ENCODE results near the gene ZCCHC2. TPM values are rescaled to one million over a fixed set of nuclear protein-coding genes. Genes with fewer than 3 reads are reported as not detected.

Gene ZCCHC2
- total and polyA plus RNA-seq, 2 of the 13 experiments (the other 11 are each of a cell fraction or from before 2014, with no cell fraction given) = 62.5 to 76.1 TPM

DNA sequence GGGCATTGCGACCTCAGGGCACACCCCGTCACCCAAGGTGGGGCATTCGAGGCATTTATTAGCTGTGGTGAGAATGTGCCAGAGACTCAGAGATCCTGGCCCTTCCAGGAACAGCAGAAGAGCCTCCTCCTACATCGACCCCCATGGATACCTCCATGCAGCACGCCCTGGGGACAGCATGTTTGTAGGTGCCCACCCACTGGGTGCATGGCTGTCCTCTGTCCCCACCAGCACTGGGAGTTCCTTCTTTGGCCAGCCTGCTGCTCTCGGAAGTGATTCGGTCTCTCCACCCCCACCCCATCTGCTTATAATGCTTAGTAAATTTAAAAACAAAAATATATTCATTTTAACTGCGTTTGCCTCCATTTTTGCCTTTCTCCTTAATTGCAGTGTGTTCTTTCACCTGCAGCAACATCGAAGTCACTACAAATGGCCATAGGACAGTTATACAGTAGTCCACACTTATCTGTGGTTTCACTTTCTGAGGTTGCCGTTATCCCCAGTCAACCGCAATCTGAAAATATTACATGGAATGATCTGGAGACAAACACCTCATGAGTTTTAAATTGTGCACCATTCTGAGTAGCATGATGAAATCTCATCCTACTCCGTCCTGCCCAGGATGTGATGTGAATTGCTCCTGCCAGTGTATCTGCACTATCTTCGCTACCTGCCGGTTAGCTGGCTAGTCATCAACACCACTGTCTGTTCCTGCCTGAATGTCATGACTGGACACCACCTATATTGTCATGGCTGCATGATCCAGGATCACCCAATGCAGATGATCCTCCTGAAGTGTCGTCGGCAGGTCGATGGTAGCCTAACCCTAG is 29.6 kb upstream of the ZCCHC2 start (continued):
- no peak for TF ChIP-seq USF2 (IDR thresholded peaks at IDR 0.05; ENCODE audit: low read depth, low read length)
- TF ChIP-seq USF2 (CRISPR knock-in tag; IDR thresholded peaks at IDR 0.05; ENCODE audit: borderline replicate concordance) = no peak
- TF ChIP-seq HNF1B (CRISPR knock-in tag; IDR thresholded peaks at IDR 0.05) = no peak
- TF ChIP-seq ZBED4 (CRISPR knock-in tag; IDR thresholded peaks at IDR 0.05; ENCODE audit: borderline replicate concordance) = no peak
- no peak for TF ChIP-seq DMTF1 (CRISPR knock-in tag; IDR thresholded peaks at IDR 0.05)
- TF ChIP-seq ZNF383 (CRISPR knock-in tag; IDR thresholded peaks at IDR 0.05; ENCODE audit: borderline replicate concordance) = no peak
- TF ChIP-seq, protein P1, sequence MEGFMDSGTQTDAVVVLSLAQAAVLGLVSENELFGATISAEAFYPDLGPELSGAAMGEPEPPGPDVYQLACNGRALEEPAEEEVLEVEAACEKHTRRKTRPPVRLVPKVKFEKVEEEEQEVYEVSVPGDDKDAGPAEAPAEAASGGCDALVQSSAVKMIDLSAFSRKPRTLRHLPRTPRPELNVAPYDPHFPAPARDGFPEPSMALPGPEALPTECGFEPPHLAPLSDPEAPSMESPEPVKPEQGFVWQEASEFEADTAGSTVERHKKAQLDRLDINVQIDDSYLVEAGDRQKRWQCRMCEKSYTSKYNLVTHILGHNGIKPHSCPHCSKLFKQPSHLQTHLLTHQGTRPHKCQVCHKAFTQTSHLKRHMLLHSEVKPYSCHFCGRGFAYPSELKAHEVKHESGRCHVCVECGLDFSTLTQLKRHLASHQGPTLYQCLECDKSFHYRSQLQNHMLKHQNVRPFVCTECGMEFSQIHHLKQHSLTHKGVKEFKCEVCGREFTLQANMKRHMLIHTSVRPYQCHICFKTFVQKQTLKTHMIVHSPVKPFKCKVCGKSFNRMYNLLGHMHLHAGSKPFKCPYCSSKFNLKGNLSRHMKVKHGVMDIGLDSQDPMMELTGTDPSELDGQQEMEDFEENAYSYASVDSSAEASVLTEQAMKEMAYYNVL (CRISPR knock-in tag; IDR thresholded peaks at IDR 0.05; ENCODE audit: borderline replicate concordance) = no peak
